Measurements from ENCODE around the gene TPX2.

GRCh38 chr20:31817461-31817860, 78.4 kb downstream of the TPX2 start:
- TF ChIP-seq CTCF (IDR thresholded peaks at IDR 0.05) (no peak), POLR2A (IDR thresholded peaks at IDR 0.05) (no peak), POLR2AphosphoS5 (IDR thresholded peaks at IDR 0.05) (no peak), EP300 (IDR thresholded peaks at IDR 0.05; ENCODE audit: low read depth) (no peak)
